Naive thymus-derived CD4-positive, alpha-beta T cell (primary cell): ENCODE data around the gene C2CD4C. TPM values are rescaled to one million over a fixed set of nuclear protein-coding genes. Genes with fewer than 3 reads are reported as not detected.
"Not testable (repeated sequence)": the region's sequence is repeated elsewhere in the genome, so short reads cannot be mapped to it uniquely, and the experiment has no call there.

Experiments used
- ATAC-seq: fragments of 150-1000 bp; cut with Tn5 transposase; 2 replicates; pipeline ENCODE4 v1.10.0; 2021; ENCODE audit warnings: mild to moderate bottlenecking, moderate library complexity
- CTCF ChIA-PET: fragments of 350-600 bp; sonication (Branson Sonifier 250); formaldehyde crosslinking; loops from one replicate; lab custom pipeline; 2021; ENCODE audit warnings: antibody characterized with exemption; lab: Charles Lee
- POLR2A ChIA-PET: fragments of 350-600 bp; sonication (Branson Sonifier 250); formaldehyde crosslinking; loops from one replicate; lab custom pipeline; 2021; ENCODE audit warnings: antibody characterized with exemption, inconsistent platforms; lab: Charles Lee
- DNase-seq, 9 donors: peaks; one replicate each; pipeline versions ENCODE4 v3.0.0 to v3.0.0-alpha.2; 2020 to 2022; ENCODE audit warnings: mixed read lengths in 1 of 9
- H3K27ac ChIP-seq: one replicate; pipeline ENCODE4 v1.7.0; 2013; ENCODE audit warnings: mild to moderate bottlenecking, low read depth, low read length, moderate library complexity
- H3K27me3 ChIP-seq, 2 donors: one replicate each; pipeline ENCODE4 v1.7.0; 2013; ENCODE audit warnings: low read length in 2 of 2, mild to moderate bottlenecking in 2 of 2, moderate library complexity in 2 of 2; ENCODE audit not compliant: control insufficient read depth in 2 of 2, insufficient read depth in 2 of 2
- H3K36me3 ChIP-seq, 3 experiments: 1 replicate in 2 of 3; 2 replicates in 1 of 3; pipeline ENCODE4 v1.7.0; 2013; ENCODE audit warnings: low read length in 3 of 3, mild to moderate bottlenecking in 3 of 3, moderate library complexity in 1 of 3; ENCODE audit not compliant: insufficient read depth in 3 of 3, control insufficient read depth in 2 of 3
- H3K4me1 ChIP-seq, 2 donors: one replicate each; pipeline ENCODE4 v1.7.0; 2013; ENCODE audit warnings: low read length in 2 of 2, mild to moderate bottlenecking in 2 of 2, moderate library complexity in 1 of 2; ENCODE audit not compliant: control insufficient read depth in 2 of 2, insufficient read depth in 2 of 2
- H3K4me3 ChIP-seq: 2 replicates; pipeline ENCODE4 v1.7.0; 2013; ENCODE audit warnings: mild to moderate bottlenecking, low read length
- H3K9me3 ChIP-seq, 3 experiments: 1 replicate in 2 of 3; 2 replicates in 1 of 3; pipeline ENCODE4 v1.7.0; 2013; ENCODE audit warnings: low read length in 3 of 3; ENCODE audit not compliant: control insufficient read depth in 2 of 3
- H3K27ac Mint-ChIP-seq, 9 donors: one replicate each; pipeline ENCODE4 v1.8.0; 2020 to 2022; ENCODE audit warnings: mixed read lengths in 9 of 9, mild to moderate bottlenecking in 8 of 9, moderate library complexity in 5 of 9, inconsistent platforms in 2 of 9
- H3K27me3 Mint-ChIP-seq, 5 donors: one replicate each; pipeline ENCODE4 v1.8.0; 2021 to 2022; ENCODE audit warnings: mixed read lengths in 5 of 5, mild to moderate bottlenecking in 1 of 5
- H3K36me3 Mint-ChIP-seq, 5 donors: one replicate each; pipeline ENCODE4 v1.8.0; 2020 to 2022; ENCODE audit warnings: mixed read lengths in 5 of 5, mild to moderate bottlenecking in 3 of 5, inconsistent platforms in 1 of 5
- H3K4me1 Mint-ChIP-seq, 7 donors: one replicate each; pipeline ENCODE4 v1.8.0; 2020 to 2022; ENCODE audit warnings: mixed read lengths in 7 of 7, mild to moderate bottlenecking in 3 of 7, inconsistent platforms in 1 of 7
- H3K4me3 Mint-ChIP-seq, 10 donors: one replicate each; pipeline ENCODE4 v1.8.0; 2020 to 2022; ENCODE audit warnings: mild to moderate bottlenecking in 10 of 10, mixed read lengths in 10 of 10, moderate library complexity in 6 of 10, inconsistent platforms in 2 of 10
- H3K9me3 Mint-ChIP-seq, 11 donors: one replicate each; pipeline ENCODE4 v1.8.0; 2020 to 2022; ENCODE audit warnings: mixed read lengths in 11 of 11, mild to moderate bottlenecking in 4 of 11, inconsistent platforms in 1 of 11, moderate library complexity in 1 of 11
- intact Hi-C, 2 donors: fragments of 100-400 bp; cut with micrococcal nuclease; formaldehyde crosslinking; loops; one replicate each; pipeline ENCODE4 v1.15.1; 2023
- polyA plus RNA-seq, 2 donors: library from polyadenylated mRNA; unstranded; fragments of 300-500 nt; fragmentation: Illumina TruSeq; gene quantifications; one replicate each; pipeline ENCODE4 v1.2.3, GENCODE V29; 2021
- total RNA-seq, 6 experiments: library from RNA in 5 of 6; stranded (reverse) in 5 of 6; gene quantifications; 1 replicate in 5 of 6; 2 replicates in 1 of 6; pipeline ENCODE4 v1.2.3 and lab custom pipeline; 2021 to 2026

The C2CD4C gene
- total and polyA plus RNA-seq, 7 experiments from 2014 or later = not detected

- H3K27me3 Mint-ChIP-seq, H3K4me3 Mint-ChIP-seq, POLR2A ChIA-PET, CTCF ChIA-PET, intact Hi-C loops, H3K27ac ChIP-seq, H3K27me3 ChIP-seq, H3K4me1 ChIP-seq, DNase-seq, H3K36me3 ChIP-seq, H3K4me3 ChIP-seq, H3K9me3 ChIP-seq, ATAC-seq, H3K4me1 Mint-ChIP-seq: not testable (repeated sequence)
- Mint-ChIP-seq H3K9me3 (peaks cover 0 to 30% (median 3%) of the 10 kb centered on the region in 11 donors), H3K36me3 (peaks cover 0 to 15% (median 0%) of the 10 kb centered on the region in 5 donors), H3K27ac (peak overlapping the region in 1 of 9 donors; percentile 23)
Measured at GRCh38 chr19:394857-395256, 14.1 kb downstream of the C2CD4C start.

GRCh38 chr19:393560-393959 is 15.4 kb downstream of the C2CD4C start:
- intact Hi-C loops, POLR2A ChIA-PET: not testable (repeated sequence)
- peak overlapping the region in 2 of 10 donors; percentile 59 to 63 for H3K4me3 Mint-ChIP-seq

DNA sequence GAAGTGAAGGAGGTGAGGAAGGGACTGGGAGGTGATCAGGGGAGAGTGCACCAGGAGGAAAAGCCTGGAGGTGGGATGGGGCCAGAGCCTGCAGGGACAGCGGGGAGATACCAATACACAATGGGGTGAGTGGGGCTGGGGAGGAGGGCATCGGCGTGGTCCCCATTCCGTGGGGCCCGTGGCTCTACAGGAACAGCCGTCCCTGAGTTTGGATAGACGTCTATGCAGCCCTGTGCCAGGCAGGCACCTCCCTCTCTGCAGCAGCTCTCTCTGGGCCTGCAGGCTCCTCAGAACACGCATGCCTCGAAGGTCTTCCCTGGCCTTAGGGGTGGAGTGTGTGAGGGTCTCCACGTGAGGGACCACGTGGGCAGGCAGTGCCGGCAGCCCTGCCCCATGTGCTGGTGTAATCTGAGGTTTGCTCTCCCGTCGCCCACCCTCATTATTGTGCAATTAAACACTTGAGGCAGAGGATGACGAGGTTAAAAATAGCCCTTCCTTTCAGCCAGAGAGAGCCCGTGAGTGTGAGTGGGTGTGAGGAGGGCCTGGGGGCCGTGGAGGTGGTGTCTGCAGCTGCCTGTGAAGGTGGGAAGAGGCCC is 16.5 kb downstream of the C2CD4C start:
- no peak overlapping the region for H3K4me3 Mint-ChIP-seq
- intact Hi-C loops = no loop called here
- Histone ChIP-seq H3K4me1 (no peaks in the 10 kb centered on the region), H3K4me3 (no peak overlapping the region), H3K9me3 (peaks cover 0 to 6% (median 0%) of the 10 kb centered on the region in 3 experiments), H3K36me3 (no peaks in the 10 kb centered on the region), H3K27ac (no peak overlapping the region), H3K27me3 (no peaks in the 10 kb centered on the region)
- H3K36me3 Mint-ChIP-seq = peaks cover 0 to 15% (median 0%) of the 10 kb centered on the region in 5 donors
- no peak for ATAC-seq
- H3K27ac Mint-ChIP-seq = peak overlapping the region in 3 of 9 donors; percentile 29 to 82 (median 81)
- ChIA-PET CTCF (no interaction called here), POLR2A (no interaction called here)
- no peak for DNase-seq
- peaks cover 0 to 13% (median 10%) of the 10 kb centered on the region in 5 donors for H3K27me3 Mint-ChIP-seq
- peaks cover 0 to 30% (median 3%) of the 10 kb centered on the region in 11 donors for H3K9me3 Mint-ChIP-seq
- H3K4me1 Mint-ChIP-seq = peaks cover 0 to 7% (median 0%) of the 10 kb centered on the region in 7 donors

More at GRCh38 chr19:393560-393959, 15.4 kb downstream of the C2CD4C start:
- Mint-ChIP-seq H3K36me3 (peaks cover 0 to 15% (median 0%) of the 10 kb centered on the region in 5 donors), H3K9me3 (peaks cover 0 to 30% (median 3%) of the 10 kb centered on the region in 11 donors), H3K27ac (peak overlapping the region in 5 of 9 donors; percentile 81 to 91 (median 83))
- ATAC-seq, H3K4me3 ChIP-seq, H3K27ac ChIP-seq, H3K36me3 ChIP-seq, H3K4me1 Mint-ChIP-seq, H3K4me1 ChIP-seq, CTCF ChIA-PET, DNase-seq, H3K27me3 ChIP-seq, H3K9me3 ChIP-seq, H3K27me3 Mint-ChIP-seq: not testable (repeated sequence)

GRCh38 chr19:391726-392374 is 17.1 kb downstream of the C2CD4C start:
- no peak for DNase-seq
- H3K27ac ChIP-seq = no peak overlapping the region
- ATAC-seq = no peak
- Mint-ChIP-seq H3K27ac (no peak overlapping the region), H3K36me3 (peaks cover 0 to 15% (median 0%) of the 10 kb centered on the region in 5 donors), H3K4me1 (peaks cover 0 to 7% (median 0%) of the 10 kb centered on the region in 7 donors), H3K4me3 (no peak overlapping the region), H3K9me3 (peaks cover 0 to 30% (median 3%) of the 10 kb centered on the region in 11 donors), H3K27me3 (peaks cover 0 to 16% (median 13%) of the 10 kb centered on the region in 5 donors)
- H3K36me3 ChIP-seq = no peaks in the 10 kb centered on the region
- peaks cover 0 to 6% (median 0%) of the 10 kb centered on the region in 3 experiments for H3K9me3 ChIP-seq
- intact Hi-C loops = no loop called here
- no peak overlapping the region for H3K4me3 ChIP-seq
- POLR2A ChIA-PET = no interaction called here
- no peaks in the 10 kb centered on the region for H3K4me1 ChIP-seq
- H3K27me3 ChIP-seq = no peaks in the 10 kb centered on the region
- CTCF ChIA-PET = no interaction called here

- POLR2A ChIA-PET = no interaction called here
- H3K4me3 ChIP-seq = no peak overlapping the region
- H3K4me3 Mint-ChIP-seq = no peak overlapping the region
- peaks cover 0 to 6% (median 0%) of the 10 kb centered on the region in 3 experiments for H3K9me3 ChIP-seq
- H3K27me3 ChIP-seq = no peaks in the 10 kb centered on the region
- H3K9me3 Mint-ChIP-seq = peaks cover 0 to 30% (median 3%) of the 10 kb centered on the region in 11 donors
- no peak overlapping the region for H3K27ac ChIP-seq
- intact Hi-C loops = no loop called here
- H3K36me3 ChIP-seq = no peaks in the 10 kb centered on the region
- CTCF ChIA-PET = no interaction called here
- H3K4me1 Mint-ChIP-seq = peaks cover 0 to 7% (median 0%) of the 10 kb centered on the region in 7 donors
- DNase-seq = no peak
- no peaks in the 10 kb centered on the region for H3K4me1 ChIP-seq
- peaks cover 0 to 15% (median 0%) of the 10 kb centered on the region in 5 donors for H3K36me3 Mint-ChIP-seq
- H3K27me3 Mint-ChIP-seq = peaks cover 3 to 22% (median 16%) of the 10 kb centered on the region in 5 donors
- no peak for ATAC-seq
- H3K27ac Mint-ChIP-seq = no peak overlapping the region
Measured at GRCh38 chr19:391207-391557, 17.8 kb downstream of the C2CD4C start.

GRCh38 chr19:390386-391206 is 18.4 kb downstream of the C2CD4C start:
- Mint-ChIP-seq H3K36me3 (peaks cover 0 to 13% (median 0%) of the 10 kb centered on the region in 5 donors), H3K27me3 (peaks cover 9 to 28% (median 22%) of the 10 kb centered on the region in 5 donors), H3K4me1 (peaks cover 0 to 7% (median 0%) of the 10 kb centered on the region in 7 donors), H3K27ac (no peak overlapping the region), H3K4me3 (no peak overlapping the region), H3K9me3 (peaks cover 0 to 27% (median under 1%) of the 10 kb centered on the region in 11 donors)
- ATAC-seq (no peak), DNase-seq (no peak)
- CTCF ChIA-PET = no interaction called here
- Histone ChIP-seq H3K27ac (no peak overlapping the region), H3K4me1 (no peaks in the 10 kb centered on the region), H3K9me3 (peaks cover 0 to 4% (median 0%) of the 10 kb centered on the region in 3 experiments), H3K27me3 (no peaks in the 10 kb centered on the region), H3K36me3 (no peaks in the 10 kb centered on the region), H3K4me3 (no peak overlapping the region)
- intact Hi-C loops = no loop called here
- POLR2A ChIA-PET = no interaction called here
